GM12801 (cell line): ENCODE data around the gene LHFPL6.

Source experiments
- CTCF ChIP-seq: IDR thresholded peaks from one replicate; pipeline ENCODE4 v1.5.1; 2011; ENCODE audit warnings: control low read depth; ENCODE audit not compliant: insufficient read length; ENCODE audit errors: extremely low read depth

The LHFPL6 gene

GRCh38 chr13:39313721-39314120 lies 289.3 kb downstream of the LHFPL6 start:
- no peak for TF ChIP-seq CTCF

- no peak for TF ChIP-seq CTCF
Measured at GRCh38 chr13:39312596-39312995, 290.4 kb downstream of the LHFPL6 start.

- TF ChIP-seq CTCF: no peak
Measured at GRCh38 chr13:39311619-39312018, 291.4 kb downstream of the LHFPL6 start.

- TF ChIP-seq CTCF: no peak
Measured at GRCh38 chr13:39310961-39311360, 292.0 kb downstream of the LHFPL6 start.

- TF ChIP-seq CTCF: no peak
Measured at GRCh38 chr13:39306639-39307589, 296.1 kb downstream of the LHFPL6 start.

GRCh38 chr13:39302820-39303219 lies 300.2 kb downstream of the LHFPL6 start:
- TF ChIP-seq CTCF: no peak

- no peak for TF ChIP-seq CTCF
Measured at GRCh38 chr13:39298951-39299350, 304.0 kb downstream of the LHFPL6 start.
